ENCODE results near the gene UBA5.

The UBA5 gene

GRCh38 chr3:132654721-132655120 lies 5.4 kb upstream of the UBA5 start:
- H3K36me3 ChIP-seq (ENCODE audit: control insufficient read depth, insufficient read depth, low read length): no peaks in the 10 kb centered on the region
- no peaks in the 10 kb centered on the region for H3K27me3 ChIP-seq (ENCODE audit: insufficient read depth, low read length, poor library complexity)
- no peaks in the 10 kb centered on the region for H3K79me2 ChIP-seq (ENCODE audit: control insufficient read depth, insufficient read depth, low read length)
- no peak overlapping the region for H2BK15ac ChIP-seq (replicated peaks; ENCODE audit: low read depth)
- H2BK5ac ChIP-seq (ENCODE audit: low read length): no peak overlapping the region
- no peak overlapping the region for H3K4ac ChIP-seq (ENCODE audit: low read depth, low read length)
- H3K79me1 ChIP-seq (ENCODE audit: low read length): no peaks in the 10 kb centered on the region
- H3K27ac ChIP-seq (ENCODE audit: low read depth, low read length): no peak overlapping the region
- no CpG with 5 or more reads among the region's 5 CpGs for WGBS (ENCODE audit: extremely low coverage, insufficient coverage, low lambda C conversion rate)
- H3K9ac ChIP-seq (ENCODE audit: low read length): no peak overlapping the region
- H3K4me1 ChIP-seq (ENCODE audit: control insufficient read depth, low read depth, low read length): no peaks in the 10 kb centered on the region
- no peak overlapping the region for H2BK120ac ChIP-seq (ENCODE audit: low read depth, low read length)
- no peak overlapping the region for H3K56ac ChIP-seq (ENCODE audit: low read length)
- H3K18ac ChIP-seq (ENCODE audit: low read length): no peak overlapping the region
- H3K23ac ChIP-seq (ENCODE audit: low read length): no peak overlapping the region
- no peak overlapping the region for H4K8ac ChIP-seq (ENCODE audit: low read depth, low read length)
- H4K5ac ChIP-seq (ENCODE audit: low read length): no peak overlapping the region
- H2AK5ac ChIP-seq (ENCODE audit: low read length): no peak overlapping the region
- no peak for DNase-seq
- no peak overlapping the region for H3K4me3 ChIP-seq (ENCODE audit: low read length)
- H3K4me2 ChIP-seq (ENCODE audit: low read length): no peak overlapping the region

- Histone ChIP-seq H3K56ac (ENCODE audit: low read length) (no peak overlapping the region), H3K4me1 (ENCODE audit: control insufficient read depth, low read depth, low read length) (no peaks in the 10 kb centered on the region), H2AK5ac (ENCODE audit: low read length) (no peak overlapping the region), H3K27ac (ENCODE audit: low read depth, low read length) (no peak overlapping the region), H4K8ac (ENCODE audit: low read depth, low read length) (no peak overlapping the region), H3K79me2 (ENCODE audit: control insufficient read depth, insufficient read depth, low read length) (no peaks in the 10 kb centered on the region), H3K36me3 (ENCODE audit: control insufficient read depth, insufficient read depth, low read length) (no peaks in the 10 kb centered on the region), H3K27me3 (ENCODE audit: insufficient read depth, low read length, poor library complexity) (no peaks in the 10 kb centered on the region), H3K9ac (ENCODE audit: low read length) (no peak overlapping the region), H3K23ac (ENCODE audit: low read length) (no peak overlapping the region), H3K18ac (ENCODE audit: low read length) (no peak overlapping the region), H2BK120ac (ENCODE audit: low read depth, low read length) (no peak overlapping the region), H3K79me1 (ENCODE audit: low read length) (no peaks in the 10 kb centered on the region), H3K4me2 (ENCODE audit: low read length) (no peak overlapping the region), H2BK15ac (replicated peaks; ENCODE audit: low read depth) (no peak overlapping the region), H4K5ac (ENCODE audit: low read length) (no peak overlapping the region), H3K4me3 (ENCODE audit: low read length) (no peak overlapping the region), H3K4ac (ENCODE audit: low read depth, low read length) (no peak overlapping the region), H2BK5ac (ENCODE audit: low read length) (no peak overlapping the region)
- no peak for DNase-seq
- no CpG with 5 or more reads among the region's 2 CpGs for WGBS (ENCODE audit: extremely low coverage, insufficient coverage, low lambda C conversion rate)
These were observed 4.7 kb upstream of the UBA5 start for GRCh38 chr3:132655471-132655870.

- Histone ChIP-seq H3K27ac (ENCODE audit: low read depth, low read length) (no peak overlapping the region), H3K27me3 (ENCODE audit: insufficient read depth, low read length, poor library complexity) (no peaks in the 10 kb centered on the region), H3K36me3 (ENCODE audit: control insufficient read depth, insufficient read depth, low read length) (no peaks in the 10 kb centered on the region), H3K56ac (ENCODE audit: low read length) (no peak overlapping the region), H2BK5ac (ENCODE audit: low read length) (no peak overlapping the region), H4K5ac (ENCODE audit: low read length) (no peak overlapping the region), H3K4me2 (ENCODE audit: low read length) (no peak overlapping the region), H3K4me3 (ENCODE audit: low read length) (no peak overlapping the region), H3K18ac (ENCODE audit: low read length) (no peak overlapping the region), H4K8ac (ENCODE audit: low read depth, low read length) (no peak overlapping the region), H3K4me1 (ENCODE audit: control insufficient read depth, low read depth, low read length) (no peaks in the 10 kb centered on the region), H3K23ac (ENCODE audit: low read length) (no peak overlapping the region), H3K79me1 (ENCODE audit: low read length) (peaks cover 1% of the 10 kb centered on the region), H2BK120ac (ENCODE audit: low read depth, low read length) (no peak overlapping the region), H3K4ac (ENCODE audit: low read depth, low read length) (no peak overlapping the region), H3K9ac (ENCODE audit: low read length) (no peak overlapping the region), H2AK5ac (ENCODE audit: low read length) (no peak overlapping the region), H3K79me2 (ENCODE audit: control insufficient read depth, insufficient read depth, low read length) (peaks cover 10% of the 10 kb centered on the region), H2BK15ac (replicated peaks; ENCODE audit: low read depth) (no peak overlapping the region)
- DNase-seq: no peak
- WGBS (ENCODE audit: extremely low coverage, insufficient coverage, low lambda C conversion rate): no CpG with 5 or more reads among the region's 8 CpGs
These were observed 2.0 kb upstream of the UBA5 start for GRCh38 chr3:132657869-132658747.

GRCh38 chr3:132659000-132659364 lies 1.1 kb upstream of the UBA5 start:
- Histone ChIP-seq H3K79me1 (ENCODE audit: low read length) (peaks cover 4% of the 10 kb centered on the region), H3K4me1 (ENCODE audit: control insufficient read depth, low read depth, low read length) (no peaks in the 10 kb centered on the region), H3K4me2 (ENCODE audit: low read length) (peak overlapping the region; percentile 96), H3K4ac (ENCODE audit: low read depth, low read length) (no peak overlapping the region), H2BK120ac (ENCODE audit: low read depth, low read length) (no peak overlapping the region), H3K18ac (ENCODE audit: low read length) (no peak overlapping the region), H3K23ac (ENCODE audit: low read length) (no peak overlapping the region), H2BK15ac (replicated peaks; ENCODE audit: low read depth) (no peak overlapping the region), H3K27ac (ENCODE audit: low read depth, low read length) (no peak overlapping the region), H3K79me2 (ENCODE audit: control insufficient read depth, insufficient read depth, low read length) (peaks cover 10% of the 10 kb centered on the region), H2AK5ac (ENCODE audit: low read length) (no peak overlapping the region), H4K8ac (ENCODE audit: low read depth, low read length) (no peak overlapping the region), H4K5ac (ENCODE audit: low read length) (no peak overlapping the region), H2BK5ac (ENCODE audit: low read length) (no peak overlapping the region), H3K27me3 (ENCODE audit: insufficient read depth, low read length, poor library complexity) (no peaks in the 10 kb centered on the region), H3K36me3 (ENCODE audit: control insufficient read depth, insufficient read depth, low read length) (no peaks in the 10 kb centered on the region), H3K56ac (ENCODE audit: low read length) (no peak overlapping the region), H3K9ac (ENCODE audit: low read length) (peak overlapping the region; percentile 26), H3K4me3 (ENCODE audit: low read length) (peak overlapping the region; percentile 81)
- no CpG with 5 or more reads among the region's 7 CpGs for WGBS (ENCODE audit: extremely low coverage, insufficient coverage, low lambda C conversion rate)
- no peak for DNase-seq

- WGBS (ENCODE audit: extremely low coverage, insufficient coverage, low lambda C conversion rate): no CpG with 5 or more reads among the region's 34 CpGs
- Histone ChIP-seq H2BK5ac (ENCODE audit: low read length) (peak within 1 kb of the TSS; percentile 87), H3K27ac (ENCODE audit: low read depth, low read length) (peak within 1 kb of the TSS; percentile 36), H2AK5ac (ENCODE audit: low read length) (no peak within 1 kb of the TSS), H3K27me3 (ENCODE audit: insufficient read depth, low read length, poor library complexity) (no peaks in the 10 kb centered on the region), H4K5ac (ENCODE audit: low read length) (no peak within 1 kb of the TSS), H2BK15ac (replicated peaks; ENCODE audit: low read depth) (no peak within 1 kb of the TSS), H3K79me2 (ENCODE audit: control insufficient read depth, insufficient read depth, low read length) (peaks cover 10% of the 10 kb centered on the region), H3K79me1 (ENCODE audit: low read length) (peaks cover 4% of the 10 kb centered on the region), H3K56ac (ENCODE audit: low read length) (peak within 1 kb of the TSS; percentile 98), H2BK120ac (ENCODE audit: low read depth, low read length) (no peak within 1 kb of the TSS), H3K4me2 (ENCODE audit: low read length) (peak within 1 kb of the TSS; percentile 96), H3K4ac (ENCODE audit: low read depth, low read length) (peak within 1 kb of the TSS; percentile 58), H4K8ac (ENCODE audit: low read depth, low read length) (no peak within 1 kb of the TSS), H3K4me1 (ENCODE audit: control insufficient read depth, low read depth, low read length) (no peaks in the 10 kb centered on the region), H3K18ac (ENCODE audit: low read length) (peak within 1 kb of the TSS; percentile 46), H3K4me3 (ENCODE audit: low read length) (peak within 1 kb of the TSS; percentile 81), H3K36me3 (ENCODE audit: control insufficient read depth, insufficient read depth, low read length) (no peaks in the 10 kb centered on the region), H3K9ac (ENCODE audit: low read length) (peak within 1 kb of the TSS; percentile 95), H3K23ac (ENCODE audit: low read length) (peak within 1 kb of the TSS; percentile 90)
- DNase-seq: peak; percentile 84
These were observed 621 bp upstream of the UBA5 start, which contains the start of gene ACAD11 for GRCh38 chr3:132659365-132660051. Gene ACAD11 (minus strand): TSS chr3:132659809. CDS start chr3:132659751, 58 bp downstream.
